Activated effector memory CD4-positive, alpha-beta T cell treated with Interleukin-2 at 50 U/mL for 16 hours (primary cell): Measurements from ENCODE around the gene ZNF467.

ENCODE experiments used
- DNase-seq: peaks from one replicate; pipeline ENCODE4 v3.0.0-alpha.2; 2020

Gene ZNF467

GRCh38 chr7:149804106-149804505 is 30.7 kb upstream of the ZNF467 start:
- no peak for DNase-seq

DNA sequence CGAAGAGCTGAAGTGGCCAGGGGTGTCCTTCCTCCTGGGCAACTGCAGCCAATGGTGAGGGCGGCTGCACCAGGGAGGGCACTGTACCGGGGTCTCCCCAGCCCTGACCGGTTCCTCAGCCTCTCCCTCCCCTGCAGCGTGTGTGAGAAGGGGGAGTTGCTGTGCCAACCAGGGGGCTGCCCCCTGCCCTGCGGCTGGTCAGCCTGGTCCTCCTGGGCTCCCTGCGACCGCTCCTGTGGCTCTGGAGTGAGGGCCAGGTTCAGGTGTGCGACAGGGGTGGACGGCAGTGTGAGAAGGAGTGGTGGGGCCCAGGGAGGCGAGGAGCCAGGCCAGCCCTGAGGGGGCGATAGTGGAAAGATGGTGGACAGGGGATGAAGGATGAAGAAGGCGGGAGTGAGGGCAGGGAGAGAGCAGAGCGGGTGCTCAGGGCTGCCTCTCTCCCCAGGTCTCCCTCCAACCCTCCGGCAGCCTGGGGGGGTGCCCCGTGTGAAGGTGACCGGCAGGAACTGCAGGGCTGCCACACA is 30.2 kb upstream of the ZNF467 start:
- DNase-seq = no peak

DNA sequence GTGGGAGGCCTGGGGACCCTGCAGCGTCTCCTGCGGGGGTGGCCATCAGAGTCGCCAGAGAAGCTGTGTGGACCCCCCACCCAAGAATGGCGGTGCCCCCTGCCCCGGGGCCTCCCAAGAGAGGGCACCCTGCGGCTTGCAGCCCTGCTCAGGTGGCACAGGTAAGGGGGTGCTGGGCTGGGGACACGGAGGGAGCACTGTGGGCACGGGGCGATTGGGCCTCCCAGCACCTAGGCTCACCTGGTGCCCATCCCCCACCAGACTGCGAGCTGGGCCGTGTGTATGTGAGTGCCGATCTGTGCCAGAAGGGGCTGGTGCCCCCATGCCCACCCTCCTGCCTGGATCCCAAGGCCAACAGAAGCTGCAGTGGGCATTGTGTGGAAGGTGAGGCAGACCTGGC is 29.6 kb upstream of the ZNF467 start:
- DNase-seq = no peak

- DNase-seq = no peak
Observed at GRCh38 chr7:149801816-149802215, 28.4 kb upstream of the ZNF467 start.

- DNase-seq = no peak
Observed at GRCh38 chr7:149801002-149801566, 27.7 kb upstream of the ZNF467 start.

DNA sequence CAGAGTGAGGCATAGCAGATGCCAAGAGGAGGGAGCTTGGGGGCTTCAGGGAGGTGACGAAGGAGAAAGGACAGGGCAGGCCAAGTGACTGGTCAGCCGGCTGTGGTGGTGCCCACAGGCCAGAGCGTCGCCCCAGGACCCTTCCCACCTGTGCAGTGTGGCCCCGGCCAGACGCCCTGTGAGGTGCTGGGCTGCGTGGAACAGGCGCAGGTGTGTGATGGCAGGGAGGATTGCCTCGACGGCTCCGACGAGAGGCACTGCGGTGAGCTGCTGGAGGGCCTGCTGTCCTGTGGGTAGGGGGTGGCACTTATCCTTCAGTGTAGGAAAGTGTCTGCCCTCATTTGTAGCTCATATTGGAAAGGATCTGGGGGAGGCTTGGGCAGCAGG is 26.8 kb upstream of the ZNF467 start:
- DNase-seq = no peak

DNA sequence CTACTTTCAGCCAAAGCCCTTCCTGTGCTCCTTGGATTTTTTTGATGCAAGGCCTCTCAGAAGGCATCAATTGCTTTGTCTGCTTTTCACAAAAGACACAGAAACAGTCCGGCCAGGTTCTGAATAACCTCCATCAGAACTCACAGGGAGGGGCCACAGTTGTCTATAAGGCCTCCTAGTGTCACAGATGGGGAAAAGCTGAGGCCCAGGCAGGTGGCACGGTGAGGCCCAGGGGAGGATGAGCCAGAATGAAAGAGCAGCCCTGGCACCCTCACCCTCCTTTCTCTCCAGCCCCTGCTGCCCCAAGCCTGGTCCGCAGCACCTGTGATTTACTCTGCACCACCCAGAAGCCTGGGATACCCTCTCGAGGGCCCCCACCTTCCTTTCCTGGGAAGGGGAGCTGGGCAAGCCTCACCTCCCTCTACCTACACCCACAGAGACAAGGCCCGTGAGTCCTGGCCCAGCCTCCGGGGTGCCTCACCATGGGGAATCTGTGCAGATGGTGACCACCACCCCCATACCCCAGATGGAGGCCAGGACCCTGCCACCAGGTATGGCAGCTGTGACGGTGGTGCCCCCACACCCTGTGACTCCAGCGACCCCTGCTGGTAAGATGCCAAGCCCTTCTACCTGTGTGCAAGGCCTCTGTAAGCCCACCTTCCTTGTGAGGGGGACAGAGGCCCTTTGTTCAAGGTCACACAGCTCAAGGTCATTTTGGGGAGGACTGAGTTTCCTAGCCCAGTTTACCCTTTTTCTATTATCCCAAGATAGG is 26.2 kb upstream of the ZNF467 start:
- peak; percentile 31 for DNase-seq

DNA sequence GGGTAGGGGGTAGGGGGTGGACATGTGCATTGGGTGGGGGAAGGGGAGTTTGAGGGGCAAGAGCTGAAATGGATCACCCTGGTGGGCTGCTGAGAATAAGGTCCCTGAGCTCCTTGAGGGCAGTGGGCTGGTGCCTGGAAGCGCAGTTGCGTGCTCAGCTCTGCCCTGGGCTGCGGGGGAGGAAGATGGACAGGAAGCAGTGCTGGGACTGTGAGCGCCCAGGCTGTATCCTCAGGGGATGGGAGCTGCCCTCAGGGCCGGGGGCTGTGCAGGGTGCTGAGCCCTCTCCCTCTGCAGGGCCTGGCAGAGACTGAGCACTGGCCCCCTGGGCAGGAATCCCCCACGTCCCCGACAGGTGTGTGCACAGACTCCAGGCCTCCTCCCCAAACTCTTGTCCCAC is 24.4 kb upstream of the ZNF467 start:
- no peak for DNase-seq

DNA sequence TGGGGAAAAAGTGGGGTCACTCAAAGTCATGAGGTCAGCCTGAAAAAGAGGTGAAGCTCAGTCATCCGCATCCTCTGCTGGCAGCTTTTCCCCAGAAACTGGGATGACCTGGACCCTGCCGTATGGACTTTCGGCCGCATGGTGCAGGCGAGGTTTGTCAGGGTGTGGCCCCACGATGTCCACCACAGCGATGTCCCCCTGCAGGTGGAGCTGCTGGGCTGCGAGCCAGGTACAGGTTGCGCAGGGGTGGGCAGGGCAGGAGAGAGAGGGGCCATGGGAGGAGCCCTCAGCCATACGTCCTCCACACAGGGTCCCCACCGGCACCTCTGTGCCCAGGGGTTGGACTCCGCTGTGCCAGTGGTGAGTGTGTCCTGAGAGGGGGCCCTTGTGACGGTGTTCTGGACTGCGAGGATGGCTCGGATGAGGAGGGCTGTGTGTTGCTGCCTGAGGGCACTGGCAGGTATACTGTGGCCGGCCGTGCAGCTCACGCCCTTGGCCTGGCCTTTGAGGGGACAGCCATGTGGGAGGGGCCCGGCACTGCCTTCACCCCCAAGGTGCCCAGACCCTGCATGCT is 23.0 kb upstream of the ZNF467 start:
- DNase-seq = no peak

DNA sequence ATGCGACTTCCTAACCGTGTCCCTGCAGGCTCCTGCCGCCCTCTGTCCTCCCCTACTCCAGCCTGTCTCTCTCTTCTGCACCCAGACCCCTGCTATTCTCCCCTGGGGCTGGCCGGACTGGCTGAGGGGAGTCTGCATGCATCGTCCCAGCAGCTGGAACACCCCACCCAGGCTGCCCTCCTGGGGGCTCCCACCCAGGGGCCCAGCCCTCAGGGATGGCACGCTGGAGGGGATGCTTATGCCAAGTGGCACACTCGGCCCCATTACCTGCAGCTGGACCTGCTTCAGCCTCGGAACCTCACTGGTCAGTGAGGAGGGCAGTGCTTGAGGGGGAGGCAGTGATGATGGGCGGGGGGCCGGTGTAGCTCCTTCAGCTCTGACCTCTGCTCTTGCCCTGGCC is 21.7 kb upstream of the ZNF467 start:
- DNase-seq = no peak

DNA sequence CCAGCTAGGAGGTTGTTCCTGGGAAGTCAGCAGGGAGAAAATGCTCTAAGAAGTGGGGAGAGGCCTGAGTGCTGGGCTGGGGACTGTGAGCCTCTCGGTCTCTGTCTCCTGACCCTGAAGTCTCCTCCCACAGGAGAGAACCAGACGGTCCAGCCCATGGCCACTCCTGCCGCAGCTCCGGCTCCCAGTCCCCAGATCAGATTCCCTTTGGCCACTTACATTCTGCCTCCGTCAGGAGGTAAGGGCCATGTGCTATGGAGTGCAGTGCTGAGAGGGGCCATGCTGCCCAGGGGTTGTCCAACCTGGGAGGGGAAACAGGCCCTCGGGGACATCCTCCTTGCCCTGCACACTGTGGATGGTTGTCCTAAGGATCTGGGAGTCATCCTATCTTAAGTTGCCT is 21.3 kb upstream of the ZNF467 start:
- DNase-seq = no peak

DNA sequence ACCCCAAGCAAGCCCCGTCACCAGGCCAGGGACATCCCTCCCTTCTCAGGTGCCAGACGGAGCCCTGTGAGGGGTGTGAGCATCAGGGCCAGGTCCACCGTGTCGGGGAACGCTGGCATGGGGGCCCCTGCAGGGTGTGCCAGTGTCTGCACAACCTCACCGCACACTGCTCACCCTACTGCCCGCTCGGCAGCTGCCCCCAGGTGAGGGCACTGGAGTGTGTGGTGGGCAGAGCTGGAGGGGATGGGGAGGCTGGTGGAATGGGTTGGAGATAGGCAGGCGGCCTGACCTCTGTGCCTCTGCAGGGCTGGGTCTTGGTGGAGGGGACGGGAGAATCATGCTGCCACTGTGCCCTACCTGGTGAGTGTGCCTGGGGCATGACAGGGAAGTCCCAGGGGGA is 19.9 kb upstream of the ZNF467 start:
- DNase-seq = no peak

GRCh38 chr7:149792220-149792595 is 18.8 kb upstream of the ZNF467 start:
- no peak for DNase-seq

- DNase-seq = no peak
Observed at GRCh38 chr7:149791411-149792219, 18.2 kb upstream of the ZNF467 start.

- DNase-seq = no peak
Observed at GRCh38 chr7:149790754-149791360, 17.5 kb upstream of the ZNF467 start.

- no peak for DNase-seq
Observed at GRCh38 chr7:149790146-149790548, 16.8 kb upstream of the ZNF467 start.

- no peak for DNase-seq
Observed at GRCh38 chr7:149789101-149789500, 15.7 kb upstream of the ZNF467 start.

- DNase-seq = no peak
Observed at GRCh38 chr7:149788300-149788851, 15.0 kb upstream of the ZNF467 start.

- DNase-seq = no peak
Observed at GRCh38 chr7:149787428-149788299, 14.3 kb upstream of the ZNF467 start.

- no peak for DNase-seq
Observed at GRCh38 chr7:149785983-149786382, 12.6 kb upstream of the ZNF467 start.

DNA sequence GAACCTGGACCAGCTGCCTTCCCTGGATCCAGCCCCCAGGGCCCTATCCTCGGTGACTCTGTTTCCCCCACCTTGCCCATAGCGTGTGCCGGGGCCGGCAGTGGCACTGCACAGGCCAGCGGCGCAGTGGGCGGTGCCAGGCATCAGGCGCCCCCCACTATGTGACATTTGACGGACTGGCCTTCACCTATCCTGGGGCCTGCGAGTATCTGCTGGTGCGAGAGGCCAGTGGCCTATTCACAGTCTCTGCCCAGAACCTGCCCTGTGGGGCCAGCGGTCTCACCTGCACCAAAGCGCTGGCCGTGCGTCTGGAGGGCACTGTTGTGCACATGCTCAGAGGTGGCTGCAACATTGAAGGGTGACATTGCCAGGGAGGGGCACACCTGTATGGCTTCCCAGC is 12.0 kb upstream of the ZNF467 start:
- DNase-seq = no peak

GRCh38 chr7:149784251-149784608 is 10.8 kb upstream of the ZNF467 start:
- DNase-seq = no peak
